DMS79 treated with DMSO at 0.1 percent for 48 hours (cell line): ENCODE data around the gene RIC3.

Experiments
- DNase-seq: peaks from one replicate; lab custom pipeline; 2025; lab: John Stamatoyannopoulos, UW

The RIC3 gene

DNA sequence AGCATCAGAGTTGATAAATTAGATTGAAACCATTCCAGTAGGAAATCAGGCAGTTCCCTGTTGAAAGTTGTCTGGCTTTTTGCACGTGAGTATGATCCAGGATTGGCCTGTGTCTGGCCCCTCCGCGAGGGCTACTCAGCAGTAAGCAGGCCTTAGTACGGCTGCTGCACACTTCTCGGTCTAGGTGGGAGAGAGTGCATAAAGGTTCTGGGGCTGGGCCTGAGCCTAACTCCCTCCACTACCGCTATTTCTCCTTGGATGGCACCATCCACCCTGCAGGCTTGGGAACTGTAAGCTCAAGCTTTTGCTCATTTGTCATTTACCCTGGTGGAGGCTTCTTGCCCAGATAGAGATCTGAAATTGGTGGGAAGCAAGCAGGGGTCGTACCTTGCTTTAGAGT is 65.9 kb downstream of the RIC3 start:
- no peak for DNase-seq

DNA sequence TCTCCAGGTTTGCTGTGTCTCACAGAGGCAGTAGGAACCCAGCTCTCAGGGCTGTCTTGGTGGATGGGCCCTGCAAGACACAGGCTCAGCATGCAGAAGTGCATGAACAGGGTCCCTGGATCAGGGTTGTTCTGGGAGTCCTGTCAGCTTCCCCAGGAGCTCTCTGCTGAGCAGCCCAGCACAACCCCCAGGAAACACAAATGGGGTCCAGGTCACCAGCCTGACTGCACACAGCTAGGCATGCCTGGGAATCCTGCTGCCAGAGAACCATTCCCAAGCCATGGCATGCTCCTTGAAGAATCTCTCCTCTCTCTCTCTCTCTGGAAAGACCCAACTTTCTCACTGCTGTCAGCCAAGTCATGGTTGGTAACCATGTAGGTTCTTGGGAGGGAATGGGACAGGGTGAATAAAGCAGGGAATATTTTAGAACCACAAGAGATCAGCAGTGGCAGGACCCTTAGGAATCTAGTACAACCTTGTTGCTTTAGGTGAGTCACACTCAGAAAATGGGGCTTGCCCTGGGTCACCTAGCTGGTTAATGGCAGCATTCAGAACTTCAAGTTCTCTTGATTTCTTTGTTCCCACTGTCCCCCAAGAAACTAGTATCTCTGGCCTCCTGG is 66.4 kb downstream of the RIC3 start:
- no peak for DNase-seq

DNA sequence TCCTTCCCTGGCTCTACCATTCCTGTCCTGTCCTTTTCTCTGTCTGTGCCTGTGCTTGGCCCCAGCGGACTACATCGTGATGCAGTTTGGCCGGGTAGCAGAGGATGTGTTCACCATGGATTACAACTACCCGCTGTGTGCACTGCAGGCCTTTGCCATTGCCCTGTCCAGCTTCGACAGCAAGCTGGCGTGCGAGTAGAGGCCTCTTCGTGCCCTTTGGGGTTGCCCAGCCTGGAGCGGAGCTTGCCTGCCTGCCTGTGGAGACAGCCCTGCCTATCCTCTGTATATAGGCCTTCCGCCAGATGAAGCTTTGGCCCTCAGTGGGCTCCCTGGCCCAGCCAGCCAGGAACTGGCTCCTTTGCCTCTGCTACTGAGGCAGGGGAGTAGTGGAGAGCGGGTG is 67.4 kb downstream of the RIC3 start:
- DNase-seq = no peak

GRCh38 chr11:8100605-8101004 is 68.2 kb downstream of the RIC3 start:
- no peak for DNase-seq

GRCh38 chr11:8100158-8100557 is 68.7 kb downstream of the RIC3 start:
- no peak for DNase-seq

DNA sequence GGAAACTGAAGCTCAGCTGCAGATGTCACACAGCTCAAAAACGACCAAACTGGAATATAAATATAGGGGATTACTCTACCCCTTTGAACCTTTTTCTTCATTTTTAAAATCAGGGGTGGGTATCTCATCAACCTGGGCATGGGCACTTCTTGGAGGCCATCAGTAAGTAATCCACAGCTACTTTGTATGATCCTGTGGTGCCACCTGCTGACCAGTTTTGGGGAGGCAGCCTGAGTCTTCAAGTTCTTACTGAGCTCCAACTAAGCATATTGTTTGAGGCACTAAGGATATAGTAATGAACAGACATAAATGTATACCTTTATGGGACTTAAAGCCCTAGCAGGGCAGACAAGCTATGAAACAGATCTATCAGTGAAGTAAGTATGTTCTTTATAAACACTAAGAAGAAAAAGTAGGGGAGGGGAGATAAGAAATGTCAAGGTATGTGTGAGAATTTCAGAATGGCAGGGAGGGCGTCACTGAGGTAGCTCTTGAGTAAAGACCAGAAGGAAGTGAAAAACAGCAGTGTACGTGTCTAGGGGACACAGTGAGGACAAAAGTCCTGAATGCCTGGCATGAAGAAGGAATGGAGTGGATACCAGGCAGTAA is 69.4 kb downstream of the RIC3 start:
- DNase-seq = peak; percentile 62

DNA sequence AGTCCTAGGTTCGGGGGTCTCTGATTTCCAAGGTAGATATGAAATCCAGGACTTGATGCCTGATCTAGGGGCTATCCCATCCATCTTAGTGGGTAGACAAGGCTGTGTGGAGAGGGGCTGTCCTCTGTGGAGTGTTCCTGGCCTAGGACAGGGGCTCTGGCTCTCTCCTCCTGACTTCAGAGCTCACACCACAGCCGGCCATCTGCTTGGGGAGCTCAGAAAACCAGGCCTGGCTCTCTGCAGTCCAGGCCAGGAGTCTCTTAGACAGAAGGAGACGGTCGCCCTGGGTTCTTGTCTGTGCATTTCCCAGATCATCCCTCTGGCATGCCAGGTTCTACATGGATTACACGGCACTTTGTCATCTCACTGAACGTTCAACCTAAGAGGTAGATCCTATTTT is 69.9 kb downstream of the RIC3 start:
- no peak for DNase-seq

GRCh38 chr11:8098361-8098760 is 70.5 kb downstream of the RIC3 start:
- DNase-seq = no peak

DNA sequence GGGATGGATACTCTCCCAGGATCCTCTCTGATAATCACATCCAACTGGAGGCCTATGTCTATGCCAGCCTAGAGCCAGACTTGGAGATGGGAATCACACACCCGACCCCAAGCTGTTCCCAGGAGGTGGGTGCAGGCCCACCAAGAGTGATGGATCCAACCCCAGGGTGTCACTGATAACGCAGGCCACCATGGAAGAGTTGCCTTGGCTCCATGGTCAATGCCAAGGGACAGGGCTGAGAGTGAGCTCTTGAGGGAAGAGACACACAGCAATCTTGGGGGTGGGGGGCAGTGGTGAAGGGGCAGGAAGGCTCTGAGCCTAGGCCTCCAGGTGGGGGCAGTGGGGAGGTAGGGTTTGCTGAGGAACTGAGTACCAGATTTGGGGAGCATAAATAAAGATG is 70.9 kb downstream of the RIC3 start:
- no peak for DNase-seq

DNA sequence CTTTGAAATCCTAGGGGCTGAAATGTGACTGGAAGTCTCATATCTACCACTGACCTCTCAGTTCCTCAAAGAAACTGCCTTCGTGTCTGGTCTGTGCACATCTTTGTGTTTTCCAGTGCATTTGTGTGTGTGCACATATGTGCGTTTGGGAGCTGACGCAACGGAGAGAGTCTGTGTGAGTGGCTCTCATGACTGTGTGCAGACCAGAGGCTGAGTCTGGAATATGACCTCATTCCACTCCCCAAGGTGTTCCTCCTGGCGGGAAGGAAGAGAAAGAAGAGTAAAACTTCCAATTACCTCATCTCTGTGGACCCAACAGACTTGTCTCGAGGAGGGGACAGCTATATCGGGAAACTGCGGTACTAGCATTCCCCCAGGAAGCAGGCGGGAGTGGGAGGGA is 71.4 kb downstream of the RIC3 start:
- DNase-seq = no peak

DNA sequence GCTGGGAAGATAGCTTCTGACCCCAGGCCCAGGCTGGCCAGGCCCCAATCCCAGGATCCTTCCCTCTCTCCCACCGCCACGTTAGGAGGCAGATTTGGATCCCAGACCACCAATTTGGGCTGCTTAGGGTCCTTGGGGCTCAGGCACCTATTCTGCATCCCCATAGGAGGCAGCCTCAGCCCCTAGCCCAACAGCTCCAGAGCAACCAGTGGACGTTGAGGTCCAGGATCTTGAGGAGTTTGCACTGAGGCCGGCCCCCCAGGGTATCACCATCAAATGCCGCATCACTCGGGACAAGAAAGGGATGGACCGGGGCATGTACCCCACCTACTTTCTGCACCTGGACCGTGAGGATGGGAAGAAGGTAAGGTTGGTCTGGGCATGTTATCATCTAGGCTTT is 71.8 kb downstream of the RIC3 start:
- no peak for DNase-seq

DNA sequence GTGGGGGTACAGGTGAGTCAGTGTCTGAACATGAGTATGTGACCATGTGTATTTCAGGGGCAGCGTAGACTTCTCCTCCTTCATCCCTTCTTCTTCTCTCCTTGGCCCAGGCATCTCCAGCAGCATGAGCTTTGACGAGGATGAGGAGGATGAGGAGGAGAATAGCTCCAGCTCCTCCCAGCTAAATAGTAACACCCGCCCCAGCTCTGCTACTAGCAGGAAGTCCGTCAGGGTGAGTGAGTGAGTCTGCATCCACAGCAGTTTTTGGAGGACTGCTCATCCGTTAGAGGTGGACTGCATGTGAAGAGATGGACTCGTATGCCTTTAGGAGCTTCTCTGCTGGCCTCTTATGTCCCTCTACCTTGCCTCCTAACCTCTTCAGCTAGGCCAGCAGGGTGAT is 72.2 kb downstream of the RIC3 start:
- DNase-seq = no peak

GRCh38 chr11:8095806-8096522 is 72.9 kb downstream of the RIC3 start:
- DNase-seq = no peak

- DNase-seq = no peak
Measured at GRCh38 chr11:8095371-8095770, 73.5 kb downstream of the RIC3 start.

DNA sequence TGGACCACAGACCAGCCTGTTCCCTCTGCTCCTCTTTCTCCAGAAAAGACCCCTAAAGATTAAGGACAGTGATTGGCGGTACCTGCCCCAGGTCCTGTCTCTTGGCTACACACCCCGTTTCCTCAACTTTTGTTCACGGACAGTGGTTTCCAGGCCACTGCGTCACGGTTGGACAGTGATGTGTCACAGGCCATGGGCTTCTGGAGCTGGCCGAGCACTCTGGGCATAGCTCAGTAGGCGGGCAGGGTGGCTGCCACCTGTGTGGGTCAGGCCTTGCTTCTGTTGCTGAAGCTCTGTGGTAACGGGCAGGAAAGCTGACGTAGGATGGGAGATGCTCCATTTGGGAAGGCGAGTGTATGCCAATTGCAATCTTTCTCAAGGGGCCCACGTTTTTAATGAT is 74.2 kb downstream of the RIC3 start:
- no peak for DNase-seq

DNA sequence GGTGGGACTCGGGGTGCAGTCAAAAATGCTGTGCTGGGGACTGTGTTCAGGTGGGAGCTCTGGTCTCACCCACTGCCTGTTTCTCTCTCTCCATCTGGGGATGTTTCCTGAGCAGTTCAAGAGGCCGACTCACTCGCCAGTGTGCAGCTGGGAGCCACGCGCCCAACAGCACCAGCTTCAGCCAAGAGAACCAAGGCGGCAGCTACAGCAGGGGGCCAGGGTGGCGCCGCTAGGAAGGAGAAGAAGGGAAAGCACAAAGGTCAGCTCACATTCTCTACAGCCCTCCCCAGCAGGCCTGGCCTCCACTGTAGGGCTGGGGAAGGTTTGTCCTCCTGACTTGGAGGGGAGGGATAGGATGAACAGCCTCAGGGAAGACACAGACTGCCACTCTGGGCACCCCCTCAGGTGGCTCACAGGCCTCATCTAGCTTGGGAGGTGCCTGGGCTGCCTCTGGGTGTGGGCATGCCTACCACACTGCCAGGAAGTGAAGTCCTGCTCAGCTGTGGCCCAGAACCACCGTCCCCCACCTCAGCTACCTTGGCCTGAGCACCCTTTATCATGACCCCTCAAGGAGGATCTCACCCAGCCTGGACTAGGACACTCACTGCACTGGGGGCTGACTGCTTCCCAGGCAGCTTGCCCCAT is 74.8 kb downstream of the RIC3 start:
- DNase-seq = no peak

DNA sequence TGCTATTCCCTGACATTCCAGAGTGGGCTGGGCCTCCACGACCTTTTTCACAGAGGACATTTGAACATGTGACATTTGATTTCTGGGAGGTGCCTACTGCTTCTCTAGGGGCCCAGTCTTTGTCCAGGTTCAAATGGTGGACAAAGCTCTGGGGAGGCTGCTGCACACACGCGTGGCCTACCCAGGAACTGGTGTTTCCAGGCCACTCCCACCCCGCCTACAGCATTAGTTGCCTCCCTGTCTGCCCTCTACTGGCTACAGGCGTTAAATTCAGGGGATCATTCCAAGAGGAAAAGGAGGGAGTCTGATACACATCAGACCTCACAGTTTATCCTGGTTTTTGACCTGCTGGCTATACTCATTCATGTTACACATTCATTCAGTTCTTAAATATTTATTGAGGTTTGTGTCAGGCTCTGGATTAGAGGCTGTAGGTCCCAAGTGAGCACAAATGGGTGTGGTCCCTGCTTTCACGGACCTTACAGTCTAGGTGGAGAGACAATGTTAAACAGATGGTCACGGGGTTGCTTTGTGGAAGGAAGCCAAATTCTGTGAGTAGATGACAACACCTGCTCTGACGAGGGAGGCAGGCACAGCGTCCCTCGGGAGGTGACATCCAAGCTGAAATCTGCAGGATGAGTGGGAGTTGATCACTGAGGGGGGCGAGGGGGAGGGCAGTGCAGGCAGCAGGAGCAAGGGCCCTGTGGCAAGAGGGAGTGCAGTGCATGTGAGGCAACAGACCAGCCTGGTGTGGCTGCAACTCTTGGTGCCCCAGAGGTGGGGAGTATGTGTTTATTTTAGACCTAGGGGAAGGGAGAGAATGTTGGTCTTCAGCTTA is 76.0 kb downstream of the RIC3 start:
- DNase-seq = no peak

DNA sequence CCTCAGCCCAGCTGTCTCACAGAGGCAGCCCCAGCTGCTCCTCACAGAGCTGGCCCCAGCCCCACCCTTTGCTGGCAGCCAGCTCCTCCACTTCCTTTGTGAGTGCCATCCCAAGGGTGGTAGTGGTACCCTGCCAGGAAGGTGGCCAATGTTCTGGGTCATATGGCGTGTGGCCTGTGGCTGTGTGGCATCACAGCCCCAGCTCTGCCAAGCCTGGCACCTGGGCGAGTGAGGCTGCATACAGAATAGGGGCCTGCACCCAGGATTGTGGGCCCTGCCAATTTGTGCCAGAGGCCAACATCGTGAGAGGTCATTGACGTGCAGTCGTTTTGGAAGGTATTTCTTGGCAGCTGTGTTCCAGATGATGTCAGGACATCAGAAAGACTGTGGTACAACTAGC is 77.1 kb downstream of the RIC3 start:
- no peak for DNase-seq

GRCh38 chr11:8090756-8091155 is 78.1 kb downstream of the RIC3 start:
- DNase-seq = no peak

DNA sequence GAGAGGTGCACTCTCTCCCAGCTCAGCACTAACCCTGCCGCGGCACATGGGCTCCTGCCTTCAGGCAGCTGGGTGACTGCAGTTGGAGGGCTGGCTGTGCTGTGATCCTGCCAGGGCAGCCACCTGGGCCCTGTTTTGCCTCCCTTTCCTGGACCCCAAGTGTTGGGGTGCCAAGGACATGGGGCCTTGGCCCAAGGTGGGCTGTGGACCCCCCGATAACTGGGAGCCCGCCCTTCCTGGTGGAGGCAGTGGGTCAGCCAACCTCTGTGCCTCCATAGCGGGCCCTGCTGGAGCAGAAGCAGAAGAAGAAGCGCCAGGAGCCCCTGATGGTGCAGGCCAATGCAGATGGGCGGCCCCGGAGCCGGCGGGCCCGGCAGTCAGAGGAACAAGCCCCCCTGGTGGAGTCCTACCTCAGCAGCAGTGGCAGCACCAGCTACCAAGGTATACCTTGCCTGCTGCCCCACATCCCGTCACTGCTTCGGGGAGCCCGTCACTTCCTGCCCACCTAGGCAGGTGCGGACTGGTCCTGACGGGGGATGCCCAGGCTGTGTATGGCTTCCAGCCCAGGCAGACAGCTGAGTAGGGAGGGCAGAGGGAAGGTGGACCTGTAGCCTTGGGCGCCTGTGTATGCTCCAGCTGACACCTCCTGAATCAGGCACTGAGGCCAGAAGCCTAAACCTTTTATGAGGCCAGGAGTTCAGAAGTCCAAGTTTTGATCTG is 78.9 kb downstream of the RIC3 start:
- no peak for DNase-seq

DNA sequence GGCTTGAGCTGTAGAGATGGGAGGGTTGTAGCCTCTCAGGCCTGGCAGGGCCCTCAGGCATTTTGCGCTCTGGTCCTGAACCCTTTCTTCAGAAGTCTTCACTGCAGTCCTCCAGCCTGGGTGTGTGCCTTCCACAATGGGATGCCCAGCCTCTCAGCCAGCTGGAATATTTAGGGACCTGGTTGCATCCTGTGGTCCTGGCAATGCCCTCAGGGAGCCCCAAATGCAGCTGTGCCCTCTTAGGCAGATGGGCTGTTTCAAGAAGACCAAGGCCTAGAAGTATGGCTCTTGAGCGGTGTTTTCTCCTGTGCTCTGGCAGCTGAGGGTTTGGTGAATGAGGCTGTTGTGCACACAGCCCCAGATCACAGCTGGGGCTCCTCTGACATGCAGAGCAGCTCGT is 81.1 kb downstream of the RIC3 start:
- no peak for DNase-seq

DNA sequence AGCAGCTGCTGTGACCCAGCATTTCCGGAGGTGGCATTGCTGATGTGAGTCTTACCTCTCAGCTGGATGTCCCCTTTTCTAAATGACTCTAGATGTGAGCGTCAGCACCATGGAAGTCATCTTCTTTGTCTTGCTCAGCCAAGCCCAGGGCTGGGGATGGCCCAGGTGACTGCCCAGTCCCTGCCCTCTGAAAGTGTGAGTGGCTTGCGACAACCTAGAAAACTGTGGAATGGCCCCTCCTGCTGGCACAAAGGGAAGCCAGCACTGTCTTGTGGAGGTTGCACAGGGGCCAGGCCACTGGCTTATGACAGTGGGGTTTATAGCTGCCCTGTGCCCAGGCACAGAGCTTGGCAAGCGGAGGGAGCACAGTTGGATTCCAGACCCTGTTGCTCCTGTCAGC is 81.6 kb downstream of the RIC3 start:
- DNase-seq = no peak
